ENCODE measurements around the gene APIP. TPM values are rescaled to one million over a fixed set of nuclear protein-coding genes. Genes with fewer than 3 reads are reported as not detected.

APIP gene, protein sequence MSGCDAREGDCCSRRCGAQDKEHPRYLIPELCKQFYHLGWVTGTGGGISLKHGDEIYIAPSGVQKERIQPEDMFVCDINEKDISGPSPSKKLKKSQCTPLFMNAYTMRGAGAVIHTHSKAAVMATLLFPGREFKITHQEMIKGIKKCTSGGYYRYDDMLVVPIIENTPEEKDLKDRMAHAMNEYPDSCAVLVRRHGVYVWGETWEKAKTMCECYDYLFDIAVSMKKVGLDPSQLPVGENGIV
- 23.5 and 24.7 TPM in 2 replicates for total RNA-seq
- long read RNA-seq, transcript APIP-201 (7 exons, 1,366 nt) = major isoform, 7 of 18 reads
- long read RNA-seq, transcript APIP-202 (6 exons, 1,042 nt) = minor isoform, 5 of 18 reads
- long read RNA-seq, partial matches to known transcripts = 2 of 18 reads
- long read RNA-seq, other reads (novel, unspliced or antisense) = 4 of 18 reads

DNA sequence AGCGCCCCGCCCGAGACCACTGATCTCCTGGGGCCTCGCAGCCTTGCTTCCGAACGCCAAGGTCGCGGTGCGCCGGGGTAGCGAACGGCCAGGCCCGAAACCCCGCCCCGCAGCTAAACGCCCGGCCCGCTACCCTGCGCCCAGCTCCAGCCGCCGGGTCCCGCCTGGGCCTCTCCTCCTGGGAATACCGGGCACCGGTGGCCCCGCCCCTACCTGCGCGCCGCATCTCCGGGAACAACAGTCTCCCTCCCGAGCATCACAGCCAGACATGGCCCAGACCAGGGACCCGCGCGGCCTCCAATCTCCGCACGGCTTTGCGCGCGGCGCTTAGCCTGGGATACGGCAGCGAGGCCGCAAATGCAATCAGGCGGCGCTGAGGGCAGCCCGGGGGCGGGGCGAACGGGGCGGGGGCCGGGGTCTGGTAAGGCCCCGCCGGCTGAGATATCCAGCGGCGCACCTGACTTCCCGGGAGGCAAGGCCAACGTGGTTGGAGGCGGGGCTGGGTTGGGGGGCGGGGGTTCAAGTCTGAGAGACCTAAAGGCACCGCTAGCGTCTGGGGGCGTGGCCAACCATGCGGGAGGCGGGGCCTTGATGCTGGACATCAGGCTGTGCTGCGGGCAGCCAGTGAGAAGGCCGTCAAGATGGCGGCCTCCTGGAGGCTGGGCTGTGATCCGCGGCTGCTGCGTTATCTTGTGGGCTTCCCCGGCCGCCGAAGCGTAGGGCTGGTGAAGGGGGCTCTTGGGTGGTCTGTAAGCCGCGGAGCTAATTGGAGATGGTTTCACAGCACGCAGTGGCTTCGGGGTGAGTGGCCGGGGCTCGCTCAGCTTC lies at the start of gene APIP, which contains the start of gene PDHX:
Gene APIP, minus strand, starts transcription at position 365 of the 828 bp plus-strand sequence. Its CDS starts 95 bp downstream, at position 270.
Gene PDHX, plus strand, starts transcription at position 604 of the 828 bp plus-strand sequence. Its CDS starts 38 bp downstream, at position 642.
- Mint-ChIP-seq H3K27ac (peak within 1 kb of the TSS; percentile 99), H3K27me3 (no peaks in the 10 kb centered on the region), H3K36me3 (ENCODE audit: insufficient read depth) (peaks cover 16% of the 10 kb centered on the region), H3K4me1 (ENCODE audit: low read depth) (peaks cover 21% of the 10 kb centered on the region), H3K4me3 (ENCODE audit: low read depth) (peak within 1 kb of the TSS; percentile 99), H3K9me3 (ENCODE audit: low read depth) (peaks cover 6% of the 10 kb centered on the region)
- DNase-seq (ENCODE audit: low spot score, unreplicated experiment) = peak; percentile 99
- TF ChIP-seq, protein P1, sequence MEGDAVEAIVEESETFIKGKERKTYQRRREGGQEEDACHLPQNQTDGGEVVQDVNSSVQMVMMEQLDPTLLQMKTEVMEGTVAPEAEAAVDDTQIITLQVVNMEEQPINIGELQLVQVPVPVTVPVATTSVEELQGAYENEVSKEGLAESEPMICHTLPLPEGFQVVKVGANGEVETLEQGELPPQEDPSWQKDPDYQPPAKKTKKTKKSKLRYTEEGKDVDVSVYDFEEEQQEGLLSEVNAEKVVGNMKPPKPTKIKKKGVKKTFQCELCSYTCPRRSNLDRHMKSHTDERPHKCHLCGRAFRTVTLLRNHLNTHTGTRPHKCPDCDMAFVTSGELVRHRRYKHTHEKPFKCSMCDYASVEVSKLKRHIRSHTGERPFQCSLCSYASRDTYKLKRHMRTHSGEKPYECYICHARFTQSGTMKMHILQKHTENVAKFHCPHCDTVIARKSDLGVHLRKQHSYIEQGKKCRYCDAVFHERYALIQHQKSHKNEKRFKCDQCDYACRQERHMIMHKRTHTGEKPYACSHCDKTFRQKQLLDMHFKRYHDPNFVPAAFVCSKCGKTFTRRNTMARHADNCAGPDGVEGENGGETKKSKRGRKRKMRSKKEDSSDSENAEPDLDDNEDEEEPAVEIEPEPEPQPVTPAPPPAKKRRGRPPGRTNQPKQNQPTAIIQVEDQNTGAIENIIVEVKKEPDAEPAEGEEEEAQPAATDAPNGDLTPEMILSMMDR (IDR thresholded peaks at IDR 0.05; ENCODE audit: unreplicated experiment) = no peak

DNA sequence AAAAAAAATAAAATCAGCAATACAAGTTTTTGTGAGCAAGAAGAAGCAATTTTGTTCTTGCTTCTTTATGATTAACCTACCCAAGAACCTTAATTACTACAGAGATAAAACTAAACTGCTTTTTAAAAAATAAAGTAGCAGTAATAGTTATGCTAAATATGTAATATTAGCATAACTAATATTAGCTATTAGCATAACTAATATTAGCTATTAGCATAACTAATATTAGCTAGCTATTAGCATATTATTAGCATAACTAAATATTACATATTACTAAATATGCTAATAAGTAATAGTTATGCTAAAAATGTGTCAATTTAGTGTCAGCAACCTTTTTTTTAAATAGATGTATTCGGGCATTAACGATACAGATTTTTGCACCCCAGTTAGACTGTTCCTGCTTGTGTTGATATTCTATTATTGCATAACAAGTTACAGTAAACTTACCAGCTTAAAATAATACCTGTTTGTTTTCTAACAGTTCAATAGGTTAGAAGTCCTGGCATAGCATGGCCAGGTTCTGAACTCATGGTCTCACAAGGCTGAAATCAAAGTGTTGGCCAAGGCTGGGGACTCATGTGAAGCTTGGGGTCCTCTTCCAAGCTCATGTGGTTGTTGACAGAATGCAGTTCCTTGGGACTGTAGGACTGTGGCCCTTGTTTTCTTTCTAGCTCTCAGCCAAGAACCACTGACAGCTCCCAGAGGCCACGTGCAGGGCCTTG lies 48.6 kb upstream of the APIP start:
- Mint-ChIP-seq H3K36me3 (ENCODE audit: insufficient read depth) (peaks cover 26% of the 10 kb centered on the region), H3K4me3 (ENCODE audit: low read depth) (no peak overlapping the region), H3K4me1 (ENCODE audit: low read depth) (no peaks in the 10 kb centered on the region), H3K9me3 (ENCODE audit: low read depth) (no peaks in the 10 kb centered on the region), H3K27me3 (no peaks in the 10 kb centered on the region), H3K27ac (no peak overlapping the region)
- no peak for DNase-seq (ENCODE audit: low spot score, unreplicated experiment)
- TF ChIP-seq, protein P1 (IDR thresholded peaks at IDR 0.05; ENCODE audit: unreplicated experiment) = no peak

DNA sequence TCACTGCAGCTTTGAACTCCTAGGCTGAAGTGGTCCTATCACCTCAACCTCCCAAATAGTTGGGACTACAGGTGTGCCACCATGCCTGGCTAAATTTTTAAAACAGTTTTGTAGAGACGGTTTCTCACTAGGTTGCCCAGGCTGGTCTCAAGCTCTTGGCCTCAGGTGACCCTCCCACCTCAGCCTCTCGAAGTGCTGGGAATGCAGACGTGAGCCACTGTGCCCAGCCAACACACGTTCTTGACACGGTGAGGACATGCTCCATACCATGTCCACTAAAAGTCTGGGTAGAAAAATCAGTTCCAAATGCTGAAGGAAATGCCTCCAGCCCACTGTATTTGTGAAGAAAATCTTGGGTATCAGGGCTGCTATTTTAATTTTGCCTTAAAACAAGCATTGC lies 47.2 kb upstream of the APIP start:
- Mint-ChIP-seq H3K36me3 (ENCODE audit: insufficient read depth) (peaks cover 24% of the 10 kb centered on the region), H3K27me3 (no peaks in the 10 kb centered on the region), H3K9me3 (ENCODE audit: low read depth) (no peaks in the 10 kb centered on the region), H3K27ac (no peak overlapping the region), H3K4me3 (ENCODE audit: low read depth) (no peak overlapping the region), H3K4me1 (ENCODE audit: low read depth) (no peaks in the 10 kb centered on the region)
- no peak for DNase-seq (ENCODE audit: low spot score, unreplicated experiment)
- TF ChIP-seq, protein P1 (IDR thresholded peaks at IDR 0.05; ENCODE audit: unreplicated experiment) = no peak

DNA sequence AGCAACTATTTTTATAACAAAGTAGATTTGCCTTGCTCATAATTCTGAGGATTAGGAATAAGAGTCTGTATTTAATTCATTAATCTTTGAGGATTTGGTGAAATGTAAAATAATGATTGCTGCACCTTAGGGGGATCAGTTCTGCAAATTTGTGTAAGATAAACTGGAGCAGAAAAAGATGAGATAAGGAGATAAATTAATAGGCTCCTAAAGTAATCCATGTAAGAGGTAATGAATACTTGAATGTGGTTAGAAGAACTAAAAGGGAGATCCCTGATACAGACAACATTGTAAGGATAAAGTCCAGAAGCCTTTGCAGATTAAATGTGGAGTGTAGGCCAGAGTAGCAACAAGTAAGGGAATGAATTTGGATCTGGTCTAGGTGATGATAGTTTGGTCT lies 45.9 kb upstream of the APIP start:
- H3K27ac Mint-ChIP-seq = no peak overlapping the region
- no peaks in the 10 kb centered on the region for H3K27me3 Mint-ChIP-seq
- H3K4me3 Mint-ChIP-seq (ENCODE audit: low read depth) = no peak overlapping the region
- DNase-seq (ENCODE audit: low spot score, unreplicated experiment) = no peak
- peaks cover 18% of the 10 kb centered on the region for H3K36me3 Mint-ChIP-seq (ENCODE audit: insufficient read depth)
- H3K4me1 Mint-ChIP-seq (ENCODE audit: low read depth) = no peaks in the 10 kb centered on the region
- H3K9me3 Mint-ChIP-seq (ENCODE audit: low read depth) = no peaks in the 10 kb centered on the region
- TF ChIP-seq, protein P1 (IDR thresholded peaks at IDR 0.05; ENCODE audit: unreplicated experiment) = no peak

DNA sequence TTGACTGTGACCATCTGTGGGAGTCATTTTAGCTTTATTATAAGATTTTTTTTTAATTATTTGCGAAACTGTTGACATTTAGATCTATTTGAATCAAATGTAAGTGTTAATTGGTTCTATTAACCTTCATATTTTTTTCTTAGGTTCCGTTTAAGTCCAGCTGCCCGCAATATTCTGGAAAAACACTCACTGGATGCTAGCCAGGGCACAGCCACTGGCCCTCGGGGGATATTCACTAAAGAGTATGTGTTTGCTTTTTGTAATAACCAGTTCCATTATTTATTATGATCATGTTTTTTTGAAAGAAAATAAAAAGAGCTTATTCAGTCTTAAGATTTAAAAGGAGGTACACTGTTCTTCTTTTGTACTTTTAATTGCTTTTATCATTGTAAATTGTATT lies 44.1 kb upstream of the APIP start:
- TF ChIP-seq, protein P1 (IDR thresholded peaks at IDR 0.05; ENCODE audit: unreplicated experiment) = no peak
- H3K27ac Mint-ChIP-seq = no peak overlapping the region
- no peaks in the 10 kb centered on the region for H3K9me3 Mint-ChIP-seq (ENCODE audit: low read depth)
- no peak overlapping the region for H3K4me3 Mint-ChIP-seq (ENCODE audit: low read depth)
- H3K36me3 Mint-ChIP-seq (ENCODE audit: insufficient read depth) = peaks cover 12% of the 10 kb centered on the region
- H3K4me1 Mint-ChIP-seq (ENCODE audit: low read depth) = no peaks in the 10 kb centered on the region
- H3K27me3 Mint-ChIP-seq = no peaks in the 10 kb centered on the region
- no peak for DNase-seq (ENCODE audit: low spot score, unreplicated experiment)

All from progenitor cell of endocrine pancreas (in vitro differentiated cells).